Tongue (tissue), 2 donors: ENCODE measurements around the gene TMEM250. TPM values are rescaled to one million over a fixed set of nuclear protein-coding genes. Genes with fewer than 3 reads are reported as not detected.

Source experiments
- DNase-seq: peaks from one replicate; pipeline ENCODE4 v3.0.0-alpha.2; 2015
- total RNA-seq: library from RNA; depleted of rRNA; stranded (reverse); fragments of >200 nt; gene quantifications from one replicate; pipeline ENCODE4 v1.2.3, GENCODE V29; 2014

TMEM250 gene
- total RNA-seq, 1 donor from 2014 or later = 28.0 TPM

- DNase-seq = no peak
Measured at GRCh38 chr9:136147038-136147889, 28.6 kb upstream of the TMEM250 start.

- no peak for DNase-seq
Measured at GRCh38 chr9:136146126-136147037, 27.7 kb upstream of the TMEM250 start.

GRCh38 chr9:136145580-136145979, 26.9 kb upstream of the TMEM250 start:
- no peak for DNase-seq

GRCh38 chr9:136144450-136144849, 25.8 kb upstream of the TMEM250 start:
- DNase-seq = no peak

- peak; percentile 52 for DNase-seq
Measured at GRCh38 chr9:136143215-136144001, 24.7 kb upstream of the TMEM250 start.

GRCh38 chr9:136142859-136143214, 24.2 kb upstream of the TMEM250 start:
- DNase-seq = no peak

- DNase-seq = no peak
Measured at GRCh38 chr9:136142414-136142796, 23.7 kb upstream of the TMEM250 start.

GRCh38 chr9:136141682-136142413, 23.2 kb upstream of the TMEM250 start:
- no peak for DNase-seq

GRCh38 chr9:136140966-136141365, 22.3 kb upstream of the TMEM250 start:
- DNase-seq = peak; percentile 90

GRCh38 chr9:136140046-136140445, 21.4 kb upstream of the TMEM250 start:
- no peak for DNase-seq

GRCh38 chr9:136138566-136138965, 19.9 kb upstream of the TMEM250 start:
- no peak for DNase-seq

GRCh38 chr9:136137321-136138265, 18.9 kb upstream of the TMEM250 start:
- no peak for DNase-seq

GRCh38 chr9:136136127-136136925, 17.7 kb upstream of the TMEM250 start:
- DNase-seq = no peak

GRCh38 chr9:136135326-136136126, 16.9 kb upstream of the TMEM250 start:
- no peak for DNase-seq

- DNase-seq = no peak
Measured at GRCh38 chr9:136133959-136134484, 15.3 kb upstream of the TMEM250 start.

- DNase-seq = peak; percentile 64
Measured at GRCh38 chr9:136133191-136133958, 14.7 kb upstream of the TMEM250 start.

GRCh38 chr9:136132512-136133050, 13.9 kb upstream of the TMEM250 start:
- no peak for DNase-seq
